ENCODE measurements around the gene ZSWIM3.

DNA sequence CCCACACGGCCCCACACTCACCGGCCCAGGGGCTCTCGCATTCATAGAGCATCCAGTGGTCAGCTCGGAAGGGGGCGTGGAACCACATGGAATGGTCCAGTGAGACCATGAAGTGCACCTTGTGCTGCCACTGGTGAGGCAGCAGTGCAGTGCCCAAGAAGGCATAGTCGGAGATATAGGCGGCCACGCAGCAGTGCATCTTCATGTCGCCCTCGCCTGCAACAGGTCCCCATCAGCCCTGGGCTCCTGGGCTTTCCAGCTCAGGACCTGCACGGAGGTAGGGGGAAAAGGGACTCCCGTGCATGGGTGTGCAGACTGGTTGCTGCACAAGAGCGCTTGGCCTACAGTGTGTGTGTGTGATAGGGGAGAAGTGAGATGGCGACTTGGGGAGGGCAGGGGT lies 13.9 kb upstream of the ZSWIM3 start:
- TF ChIP-seq, protein P1, sequence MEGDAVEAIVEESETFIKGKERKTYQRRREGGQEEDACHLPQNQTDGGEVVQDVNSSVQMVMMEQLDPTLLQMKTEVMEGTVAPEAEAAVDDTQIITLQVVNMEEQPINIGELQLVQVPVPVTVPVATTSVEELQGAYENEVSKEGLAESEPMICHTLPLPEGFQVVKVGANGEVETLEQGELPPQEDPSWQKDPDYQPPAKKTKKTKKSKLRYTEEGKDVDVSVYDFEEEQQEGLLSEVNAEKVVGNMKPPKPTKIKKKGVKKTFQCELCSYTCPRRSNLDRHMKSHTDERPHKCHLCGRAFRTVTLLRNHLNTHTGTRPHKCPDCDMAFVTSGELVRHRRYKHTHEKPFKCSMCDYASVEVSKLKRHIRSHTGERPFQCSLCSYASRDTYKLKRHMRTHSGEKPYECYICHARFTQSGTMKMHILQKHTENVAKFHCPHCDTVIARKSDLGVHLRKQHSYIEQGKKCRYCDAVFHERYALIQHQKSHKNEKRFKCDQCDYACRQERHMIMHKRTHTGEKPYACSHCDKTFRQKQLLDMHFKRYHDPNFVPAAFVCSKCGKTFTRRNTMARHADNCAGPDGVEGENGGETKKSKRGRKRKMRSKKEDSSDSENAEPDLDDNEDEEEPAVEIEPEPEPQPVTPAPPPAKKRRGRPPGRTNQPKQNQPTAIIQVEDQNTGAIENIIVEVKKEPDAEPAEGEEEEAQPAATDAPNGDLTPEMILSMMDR (IDR thresholded peaks at IDR 0.05; ENCODE audit: low read length), result no peak
- TF ChIP-seq EZH2 (optimal IDR thresholded peaks at IDR 0.05; ENCODE audit: low read depth, low read length) (no peak), EZH2phosphoT487 (IDR thresholded peaks at IDR 0.05; ENCODE audit: low read length) (no peak)
